Esophagus muscularis mucosa (tissue), 4 donors: ENCODE data around the gene MAP1LC3B.

Experiments
- EP300 ChIP-seq: sonication (generic); formaldehyde crosslinking; IDR thresholded peaks from one replicate; pipeline ENCODE4 v1.6.1; 2017; ENCODE audit warnings: antibody characterized with exemption
- POLR2A ChIP-seq: fragments of 450-650 bp; IDR thresholded peaks from one replicate; pipeline ENCODE4 v1.6.1; 2017; ENCODE audit warnings: antibody characterized with exemption, moderate library complexity, mild to moderate bottlenecking, low read depth
- TF ChIP-seq, protein P1 (sequence below), 3 experiments: fragments of 200-600 bp in 2 of 3; fragments of 450-650 bp in 1 of 3; sonication (generic) in 2 of 3; IDR thresholded peaks; one replicate each; pipeline ENCODE4 v1.5.1; 2017 to 2019; ENCODE audit warnings: antibody characterized with exemption in 3 of 3, mild to moderate bottlenecking in 2 of 3, moderate library complexity in 1 of 3

DNA sequence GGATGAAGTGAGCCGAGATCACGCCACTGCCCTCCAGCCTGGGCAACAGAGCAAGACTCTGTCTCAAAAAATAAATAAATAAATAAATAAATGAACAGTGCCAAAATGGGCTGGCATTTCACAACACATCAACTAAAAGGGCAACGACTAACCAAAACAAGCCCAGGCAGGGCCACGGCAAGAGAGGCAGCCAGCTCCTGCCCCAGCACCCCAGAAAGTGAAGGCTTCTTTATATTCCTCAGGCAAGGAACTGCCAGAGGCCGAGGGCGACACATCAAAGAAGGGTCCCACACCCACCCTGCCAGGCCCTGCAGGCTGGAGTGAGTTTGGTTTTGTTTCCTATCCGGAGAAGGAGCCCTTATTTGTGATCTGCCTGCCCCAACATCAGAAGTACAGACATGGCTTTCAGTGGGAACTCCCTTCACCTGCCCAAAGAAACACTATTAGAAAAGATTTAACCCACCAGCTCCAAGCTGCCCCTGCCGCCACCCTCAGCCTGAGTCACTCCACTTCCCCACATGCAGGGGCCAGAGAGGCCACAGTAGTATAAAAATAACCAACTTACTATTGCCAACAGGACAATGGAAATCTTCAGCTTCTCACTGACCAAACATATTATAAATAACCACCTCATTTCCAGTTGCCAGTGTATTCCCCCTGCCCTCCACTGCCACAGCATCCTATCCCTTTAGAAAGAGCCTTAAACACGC lies 16.6 kb upstream of the MAP1LC3B start:
- TF ChIP-seq EP300: no peak
- no peak for TF ChIP-seq POLR2A
- TF ChIP-seq, protein P1, sequence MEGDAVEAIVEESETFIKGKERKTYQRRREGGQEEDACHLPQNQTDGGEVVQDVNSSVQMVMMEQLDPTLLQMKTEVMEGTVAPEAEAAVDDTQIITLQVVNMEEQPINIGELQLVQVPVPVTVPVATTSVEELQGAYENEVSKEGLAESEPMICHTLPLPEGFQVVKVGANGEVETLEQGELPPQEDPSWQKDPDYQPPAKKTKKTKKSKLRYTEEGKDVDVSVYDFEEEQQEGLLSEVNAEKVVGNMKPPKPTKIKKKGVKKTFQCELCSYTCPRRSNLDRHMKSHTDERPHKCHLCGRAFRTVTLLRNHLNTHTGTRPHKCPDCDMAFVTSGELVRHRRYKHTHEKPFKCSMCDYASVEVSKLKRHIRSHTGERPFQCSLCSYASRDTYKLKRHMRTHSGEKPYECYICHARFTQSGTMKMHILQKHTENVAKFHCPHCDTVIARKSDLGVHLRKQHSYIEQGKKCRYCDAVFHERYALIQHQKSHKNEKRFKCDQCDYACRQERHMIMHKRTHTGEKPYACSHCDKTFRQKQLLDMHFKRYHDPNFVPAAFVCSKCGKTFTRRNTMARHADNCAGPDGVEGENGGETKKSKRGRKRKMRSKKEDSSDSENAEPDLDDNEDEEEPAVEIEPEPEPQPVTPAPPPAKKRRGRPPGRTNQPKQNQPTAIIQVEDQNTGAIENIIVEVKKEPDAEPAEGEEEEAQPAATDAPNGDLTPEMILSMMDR (IDR thresholded peaks at IDR 0.05): no peak
